Measurements from ENCODE around the gene UNCX. TPM values are rescaled to one million over a fixed set of nuclear protein-coding genes. Genes with fewer than 3 reads are reported as not detected.
"Not testable (repeated sequence)": the region's sequence is repeated elsewhere in the genome, so short reads cannot be mapped to it uniquely, and the experiment has no call there.

The UNCX gene
- polyA plus RNA-seq, 1 experiment, result not detected

- no peak for DNase-seq (ENCODE audit: low read depth, low spot score)
- ChIA-PET POLR2A (no interaction called here), CTCF (no interaction called here)
- Histone ChIP-seq H3K27ac (ENCODE audit: low read depth, low read length) (no peak overlapping the region), H3K9me3 (ENCODE audit: control insufficient read depth, insufficient read depth, low read length) (no peaks in the 10 kb centered on the region; the same call in 1 of the 2 replicates), H3K27me3 (ENCODE audit: control insufficient read depth, insufficient read depth, low read length) (peaks cover 31% of the 10 kb centered on the region), H3K4me3 (ENCODE audit: low read depth, low read length) (no peak overlapping the region)
- no peak for TF ChIP-seq CTCF (IDR thresholded peaks at IDR 0.05; ENCODE audit: low read depth, low read length)
Observed at GRCh38 chr7:1200045-1200444, 32.6 kb upstream of the UNCX start.

GRCh38 chr7:1201916-1202315 is 30.8 kb upstream of the UNCX start:
- Histone ChIP-seq H3K27ac (ENCODE audit: low read depth, low read length) (no peak overlapping the region), H3K4me3 (ENCODE audit: low read depth, low read length) (no peak overlapping the region), H3K9me3 (ENCODE audit: control insufficient read depth, insufficient read depth, low read length) (no peaks in the 10 kb centered on the region), H3K27me3 (ENCODE audit: control insufficient read depth, insufficient read depth, low read length) (peaks cover 33% of the 10 kb centered on the region)
- POLR2A ChIA-PET, result no interaction called here
- no peak for DNase-seq (ENCODE audit: low read depth, low spot score)
- CTCF ChIA-PET, result interaction anchor here (0.5 kb wide), 1 partner anchor 23 kb away, joined by 6 read pairs; no protein-coding TSS in a partner anchor
- TF ChIP-seq CTCF (IDR thresholded peaks at IDR 0.05; ENCODE audit: low read depth, low read length), result no peak

GRCh38 chr7:1202914-1203313 is 29.8 kb upstream of the UNCX start:
- H3K4me3 ChIP-seq (ENCODE audit: low read depth, low read length); H3K27ac ChIP-seq (ENCODE audit: low read depth, low read length); DNase-seq (ENCODE audit: low read depth, low spot score); H3K9me3 ChIP-seq (ENCODE audit: control insufficient read depth, insufficient read depth, low read length); POLR2A ChIA-PET: not testable (repeated sequence)
- CTCF ChIA-PET, result interaction anchor here (0.7 kb wide), 1 partner anchor 256 kb away, joined by 3 read pairs; no protein-coding TSS in a partner anchor
- peaks cover 33% of the 10 kb centered on the region for H3K27me3 ChIP-seq (ENCODE audit: control insufficient read depth, insufficient read depth, low read length)

GRCh38 chr7:1204460-1205140 is 28.1 kb upstream of the UNCX start:
- H3K4me3 ChIP-seq (ENCODE audit: low read depth, low read length), result no peak overlapping the region
- no peak for DNase-seq (ENCODE audit: low read depth, low spot score)
- ChIA-PET POLR2A (no interaction called here), CTCF (no interaction called here)
- peaks cover 42% of the 10 kb centered on the region for H3K27me3 ChIP-seq (ENCODE audit: control insufficient read depth, insufficient read depth, low read length)
- H3K9me3 ChIP-seq (ENCODE audit: control insufficient read depth, insufficient read depth, low read length), result no peaks in the 10 kb centered on the region
- no peak overlapping the region for H3K27ac ChIP-seq (ENCODE audit: low read depth, low read length)
- no peak for TF ChIP-seq CTCF (IDR thresholded peaks at IDR 0.05; ENCODE audit: low read depth, low read length)

GRCh38 chr7:1205742-1206141 is 26.9 kb upstream of the UNCX start:
- H3K9me3 ChIP-seq (ENCODE audit: control insufficient read depth, insufficient read depth, low read length); CTCF ChIA-PET; H3K27ac ChIP-seq (ENCODE audit: low read depth, low read length); POLR2A ChIA-PET; H3K4me3 ChIP-seq (ENCODE audit: low read depth, low read length); DNase-seq (ENCODE audit: low read depth, low spot score): not testable (repeated sequence)
- peaks cover 43% of the 10 kb centered on the region for H3K27me3 ChIP-seq (ENCODE audit: control insufficient read depth, insufficient read depth, low read length)

GRCh38 chr7:1209097-1209496 is 23.6 kb upstream of the UNCX start:
- TF ChIP-seq CTCF (IDR thresholded peaks at IDR 0.05; ENCODE audit: low read depth, low read length), result no peak
- peaks cover 4% of the 10 kb centered on the region; the same call in 1 of the 2 replicates for H3K9me3 ChIP-seq (ENCODE audit: control insufficient read depth, insufficient read depth, low read length)
- POLR2A ChIA-PET, result interaction anchor here (0.6 kb wide), 1 partner anchor 181 kb away, joined by 4 read pairs; no protein-coding TSS in a partner anchor

More at GRCh38 chr7:1209097-1209496, 23.6 kb upstream of the UNCX start:
- DNase-seq (ENCODE audit: low read depth, low spot score), result no peak
- Histone ChIP-seq H3K27me3 (ENCODE audit: control insufficient read depth, insufficient read depth, low read length) (peaks cover 57% of the 10 kb centered on the region), H3K27ac (ENCODE audit: low read depth, low read length) (no peak overlapping the region), H3K4me3 (ENCODE audit: low read depth, low read length) (no peak overlapping the region)
- CTCF ChIA-PET, result no interaction called here
